ENCODE data around the gene FGFR4.

The FGFR4 gene

GRCh38 chr5:177134697-177135225 is 48.0 kb downstream of the FGFR4 start:
- no peak for TF ChIP-seq CTCF (conservative IDR thresholded peaks at IDR 0.05; ENCODE audit: control insufficient read depth, insufficient read depth, low read depth, low read length)
- no peak for DNase-seq (ENCODE audit: low read depth)
- peak overlapping the region; percentile 59 for H3K4me3 ChIP-seq (ENCODE audit: control insufficient read depth, low read depth, low read length)

- TF ChIP-seq CTCF (conservative IDR thresholded peaks at IDR 0.05; ENCODE audit: control insufficient read depth, insufficient read depth, low read depth, low read length): no peak
- H3K4me3 ChIP-seq (ENCODE audit: control insufficient read depth, low read depth, low read length): no peak overlapping the region
- DNase-seq (ENCODE audit: low read depth): no peak
Observed at GRCh38 chr5:177140312-177140711, 53.6 kb downstream of the FGFR4 start.

- TF ChIP-seq CTCF (conservative IDR thresholded peaks at IDR 0.05; ENCODE audit: control insufficient read depth, insufficient read depth, low read depth, low read length): no peak
- H3K4me3 ChIP-seq (ENCODE audit: control insufficient read depth, low read depth, low read length): no peak overlapping the region
- DNase-seq (ENCODE audit: low read depth): no peak
Observed at GRCh38 chr5:177141496-177141895, 54.8 kb downstream of the FGFR4 start.

GRCh38 chr5:177142098-177142611 is 55.4 kb downstream of the FGFR4 start:
- no peak for TF ChIP-seq CTCF (conservative IDR thresholded peaks at IDR 0.05; ENCODE audit: control insufficient read depth, insufficient read depth, low read depth, low read length)
- H3K4me3 ChIP-seq (ENCODE audit: control insufficient read depth, low read depth, low read length): no peak overlapping the region
- DNase-seq (ENCODE audit: low read depth): no peak

- H3K4me3 ChIP-seq (ENCODE audit: control insufficient read depth, low read depth, low read length): no peak overlapping the region
- no peak for DNase-seq (ENCODE audit: low read depth)
- no peak for TF ChIP-seq CTCF (conservative IDR thresholded peaks at IDR 0.05; ENCODE audit: control insufficient read depth, insufficient read depth, low read depth, low read length)
Observed at GRCh38 chr5:177142778-177143177, 56.1 kb downstream of the FGFR4 start.

- no peak overlapping the region for H3K4me3 ChIP-seq (ENCODE audit: control insufficient read depth, low read depth, low read length)
- no peak for TF ChIP-seq CTCF (conservative IDR thresholded peaks at IDR 0.05; ENCODE audit: control insufficient read depth, insufficient read depth, low read depth, low read length)
- peak; percentile 61 for DNase-seq (ENCODE audit: low read depth)
Observed at GRCh38 chr5:177146891-177147638, 60.4 kb downstream of the FGFR4 start.

All from fibroblast of mammary gland (primary cell).